SK-N-SH treated with all-trans-retinoic acid at 6 μM for 48 hours (cell line): ENCODE measurements around the gene MLPH.

Experiments
- ATAC-seq: fragments of 200-7000 bp; cut with Tn5 transposase; 3 replicates; pipeline ENCODE4 v1.9.1; 2020; ENCODE audit warnings: mild to moderate bottlenecking, moderate library complexity
- ARNTL ChIP-seq: fragments of 450-650 bp; formaldehyde crosslinking; IDR thresholded peaks from 2 replicates; pipeline ENCODE4 v1.5.0; 2020; ENCODE audit warnings: low read depth, mild to moderate bottlenecking, moderate library complexity, borderline replicate concordance
- BACH2 ChIP-seq: fragments of 250-450 bp; sonication (Bioruptor Pico); IDR thresholded peaks from 2 replicates; pipeline ENCODE4 v1.9.0; 2021; ENCODE audit warnings: mild to moderate bottlenecking, borderline replicate concordance
- CREB5 ChIP-seq: fragments of 250-450 bp; sonication (Bioruptor Pico); IDR thresholded peaks from 2 replicates; pipeline ENCODE4 v1.5.1; 2020; ENCODE audit warnings: low read depth, mild to moderate bottlenecking, moderate library complexity
- CSDC2 ChIP-seq: fragments of 250-450 bp; sonication (Bioruptor Pico); IDR thresholded peaks from 2 replicates; pipeline ENCODE4 v1.5.0; 2020; ENCODE audit warnings: mild to moderate bottlenecking, moderate library complexity
- CSRNP3 ChIP-seq: fragments of 250-450 bp; sonication (Bioruptor Pico); IDR thresholded peaks from 2 replicates; pipeline ENCODE4 v1.5.1; 2021; ENCODE audit warnings: mild to moderate bottlenecking, moderate library complexity
- GLIS3 ChIP-seq: fragments of 250-450 bp; sonication (Bioruptor Pico); IDR thresholded peaks from 2 replicates; pipeline ENCODE4 v1.5.0; 2020; ENCODE audit warnings: mild to moderate bottlenecking, moderate library complexity
- OSR1 ChIP-seq: fragments of 250-450 bp; sonication (Bioruptor Pico); IDR thresholded peaks from 2 replicates; pipeline ENCODE4 v1.8.0; 2022; ENCODE audit warnings: moderate library complexity, mild to moderate bottlenecking, inconsistent platforms
- PATZ1 ChIP-seq: fragments of 250-450 bp; sonication (Bioruptor Pico); IDR thresholded peaks from 2 replicates; pipeline ENCODE4 v1.8.0; 2020; ENCODE audit warnings: mild to moderate bottlenecking, moderate library complexity, borderline replicate concordance
- RARB ChIP-seq: fragments of 250-450 bp; sonication (Bioruptor Pico); IDR thresholded peaks from 2 replicates; pipeline ENCODE4 v1.8.0; 2021; ENCODE audit warnings: mild to moderate bottlenecking, moderate library complexity
- SNAI2 ChIP-seq: fragments of 250-450 bp; sonication (Bioruptor Pico); IDR thresholded peaks from 2 replicates; pipeline ENCODE4 v1.5.0; 2020; ENCODE audit warnings: mild to moderate bottlenecking, moderate library complexity
- TCF4 ChIP-seq: fragments of 250-450 bp; sonication (Bioruptor Pico); IDR thresholded peaks from 2 replicates; pipeline ENCODE4 v1.8.0; 2021; ENCODE audit warnings: mild to moderate bottlenecking, moderate library complexity, borderline replicate concordance
- TSHZ2 ChIP-seq: fragments of 250-450 bp; sonication (Bioruptor Pico); IDR thresholded peaks from 2 replicates; pipeline ENCODE4 v1.5.0; 2020; ENCODE audit warnings: mild to moderate bottlenecking, moderate library complexity
- ZC3H10 ChIP-seq: fragments of 250-450 bp; sonication (Bioruptor Pico); IDR thresholded peaks from 2 replicates; pipeline ENCODE4 v1.5.1; 2021; ENCODE audit warnings: mild to moderate bottlenecking, moderate library complexity
- ZFP3 ChIP-seq: fragments of 250-450 bp; sonication (Bioruptor Pico); IDR thresholded peaks from 2 replicates; pipeline ENCODE4 v1.5.0; 2020; ENCODE audit warnings: mild to moderate bottlenecking, moderate library complexity
- ZFP30 ChIP-seq: fragments of 450-650 bp; formaldehyde crosslinking; IDR thresholded peaks from 2 replicates; pipeline ENCODE4 v1.5.0; 2022; ENCODE audit warnings: mild to moderate bottlenecking, moderate library complexity
- ZNF565 ChIP-seq: fragments of 450-650 bp; formaldehyde crosslinking; conservative IDR thresholded peaks from 2 replicates; pipeline ENCODE4 v1.5.0; 2020; ENCODE audit warnings: low read depth, mild to moderate bottlenecking, moderate library complexity
- ZNF70 ChIP-seq: fragments of 450-650 bp; formaldehyde crosslinking; IDR thresholded peaks from 2 replicates; pipeline ENCODE4 v1.5.0; 2020; ENCODE audit warnings: mild to moderate bottlenecking, moderate library complexity
- ZNF8 ChIP-seq: fragments of 450-650 bp; formaldehyde crosslinking; IDR thresholded peaks from 2 replicates; pipeline ENCODE4 v1.5.0; 2020; ENCODE audit warnings: mild to moderate bottlenecking, moderate library complexity

The MLPH gene

GRCh38 chr2:237596520-237597195, 109.6 kb downstream of the MLPH start (continued):
- TF ChIP-seq TSHZ2 (CRISPR knock-in tag) (no peak), CSDC2 (no peak), GLIS3 (CRISPR knock-in tag) (no peak), PATZ1 (CRISPR knock-in tag) (no peak), ZNF70 (no peak), TCF4 (CRISPR knock-in tag) (no peak), ARNTL (no peak), SNAI2 (CRISPR knock-in tag) (no peak), ZFP30 (CRISPR knock-in tag) (no peak)

GRCh38 chr2:237597196-237598145, 110.4 kb downstream of the MLPH start:
- TF ChIP-seq TSHZ2 (CRISPR knock-in tag) (no peak), TCF4 (CRISPR knock-in tag) (no peak), GLIS3 (CRISPR knock-in tag) (no peak), SNAI2 (CRISPR knock-in tag) (no peak), ZNF70 (no peak), CREB5 (CRISPR knock-in tag) (no peak), RARB (CRISPR knock-in tag) (no peak), ZNF8 (CRISPR knock-in tag) (no peak), ZC3H10 (CRISPR knock-in tag) (no peak), ZFP3 (CRISPR knock-in tag) (no peak), ZNF565 (CRISPR knock-in tag) (no peak)

GRCh38 chr2:237598468-237599208, 111.6 kb downstream of the MLPH start:
- no peak for ATAC-seq
- TF ChIP-seq ZFP30 (CRISPR knock-in tag) (no peak), CREB5 (CRISPR knock-in tag) (no peak), BACH2 (CRISPR knock-in tag) (no peak), CSRNP3 (CRISPR knock-in tag) (no peak), ZFP3 (CRISPR knock-in tag) (no peak), OSR1 (CRISPR knock-in tag) (no peak), TCF4 (CRISPR knock-in tag) (no peak), ZNF8 (CRISPR knock-in tag) (no peak), TSHZ2 (CRISPR knock-in tag) (no peak)

More at GRCh38 chr2:237597196-237598145, 110.4 kb downstream of the MLPH start:
- no peak for ATAC-seq
